Activated T-helper 1 cell treated with anti-CD3 and anti-CD28 coated beads, Interleukin-12 subunit alpha, Interleukin-12 subunit beta, Interleukin-2, Interleukin-4 antibody, amounts not matched to agents 30 ng/mL and 10 ng/mL and 1 ng/mL, durations not matched to agents 14 hours and 24 hours and 36 hours (primary cell): ENCODE data around the gene GABRB1. TPM values are rescaled to one million over a fixed set of nuclear protein-coding genes. Genes with fewer than 3 reads are reported as not detected.

Experiments
- DNase-seq: peaks from one replicate; pipeline ENCODE4 v3.0.0; 2021; ENCODE audit warnings: low spot score
- H3K27ac Mint-ChIP-seq: one replicate; pipeline ENCODE4 v1.8.0; 2021; ENCODE audit warnings: mild to moderate bottlenecking, mixed read lengths
- H3K27me3 Mint-ChIP-seq: one replicate; pipeline ENCODE4 v1.8.0; 2022; ENCODE audit warnings: mild to moderate bottlenecking, moderate library complexity, mixed read lengths; ENCODE audit not compliant: insufficient read depth
- H3K36me3 Mint-ChIP-seq: one replicate; pipeline ENCODE4 v1.8.0; 2021; ENCODE audit warnings: low read depth, mixed read lengths
- H3K4me1 Mint-ChIP-seq: one replicate; pipeline ENCODE4 v1.8.0; 2021; ENCODE audit warnings: low read depth, mixed read lengths
- H3K4me3 Mint-ChIP-seq: one replicate; pipeline ENCODE4 v1.8.0; 2021; ENCODE audit warnings: mild to moderate bottlenecking, moderate library complexity, mixed read lengths
- H3K9me3 Mint-ChIP-seq: one replicate; pipeline ENCODE4 v1.8.0; 2021; ENCODE audit warnings: mixed read lengths
- intact Hi-C: fragments of 100-400 bp; cut with micrococcal nuclease; formaldehyde crosslinking; loops from one replicate; pipeline ENCODE4 v1.15.1; 2024
- total RNA-seq: library from RNA; stranded (reverse); gene quantifications from 2 replicates; pipeline ENCODE4 v1.2.3, GENCODE V29; 2022

GABRB1 gene
- total RNA-seq, 1 donor from 2014 or later, result not detected

- Mint-ChIP-seq H3K36me3 (peaks cover 2% of the 10 kb centered on the region), H3K9me3 (no peaks in the 10 kb centered on the region), H3K4me1 (peaks cover 32% of the 10 kb centered on the region), H3K27ac (no peak overlapping the region), H3K4me3 (no peak overlapping the region), H3K27me3 (no peaks in the 10 kb centered on the region)
- no peak for DNase-seq
- intact Hi-C loops, result loop anchor here (10.0 kb wide), 3 partner anchors 370 to 1310 kb away; partner anchors contain the start of genes CNGA1, CORIN and NIPAL1
Observed at GRCh38 chr4:47465004-47465403, 433.6 kb downstream of the GABRB1 start.

DNA sequence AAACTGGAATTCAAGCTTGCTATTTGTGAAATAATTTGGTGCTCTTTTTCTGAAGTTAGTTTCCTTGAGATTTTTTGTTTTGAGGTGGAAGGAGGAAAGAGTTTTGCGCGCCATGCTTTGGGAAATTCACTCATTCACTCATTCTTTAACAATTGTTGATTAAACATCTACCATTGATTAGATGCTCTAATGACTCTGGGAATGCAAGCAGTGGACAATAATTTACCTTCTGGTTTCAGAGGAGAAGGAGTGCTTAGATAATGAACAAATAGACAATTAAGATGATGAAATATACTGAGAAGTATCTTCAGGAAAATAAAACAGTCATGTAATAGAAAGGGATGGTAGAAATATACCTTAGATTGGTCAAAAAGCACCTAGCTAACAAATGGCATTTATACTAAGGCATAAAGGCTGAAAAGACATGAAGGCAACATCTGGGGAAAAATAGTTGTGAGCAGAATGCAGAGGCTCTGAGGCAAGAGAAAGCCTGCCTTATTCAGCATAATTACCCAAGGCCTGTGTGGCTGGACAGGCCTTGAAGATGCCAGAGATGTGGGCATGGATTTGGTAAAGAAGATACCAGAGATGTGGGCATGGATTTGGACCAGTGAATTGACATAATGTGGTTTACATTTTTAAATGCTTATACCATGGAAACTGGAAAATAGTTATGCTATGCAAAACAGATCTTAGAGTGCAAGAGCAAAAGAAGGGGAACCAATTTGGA is 434.9 kb downstream of the GABRB1 start:
- H3K4me1 Mint-ChIP-seq, result peaks cover 25% of the 10 kb centered on the region
- H3K4me3 Mint-ChIP-seq, result no peak overlapping the region
- no peaks in the 10 kb centered on the region for H3K9me3 Mint-ChIP-seq
- H3K36me3 Mint-ChIP-seq, result peaks cover 2% of the 10 kb centered on the region
- intact Hi-C loops, result loop anchor here (10.0 kb wide), 3 partner anchors 369 to 1309 kb away; partner anchors contain the start of genes CNGA1, CORIN and NIPAL1
- H3K27me3 Mint-ChIP-seq, result no peaks in the 10 kb centered on the region
- DNase-seq, result no peak
- no peak overlapping the region for H3K27ac Mint-ChIP-seq

DNA sequence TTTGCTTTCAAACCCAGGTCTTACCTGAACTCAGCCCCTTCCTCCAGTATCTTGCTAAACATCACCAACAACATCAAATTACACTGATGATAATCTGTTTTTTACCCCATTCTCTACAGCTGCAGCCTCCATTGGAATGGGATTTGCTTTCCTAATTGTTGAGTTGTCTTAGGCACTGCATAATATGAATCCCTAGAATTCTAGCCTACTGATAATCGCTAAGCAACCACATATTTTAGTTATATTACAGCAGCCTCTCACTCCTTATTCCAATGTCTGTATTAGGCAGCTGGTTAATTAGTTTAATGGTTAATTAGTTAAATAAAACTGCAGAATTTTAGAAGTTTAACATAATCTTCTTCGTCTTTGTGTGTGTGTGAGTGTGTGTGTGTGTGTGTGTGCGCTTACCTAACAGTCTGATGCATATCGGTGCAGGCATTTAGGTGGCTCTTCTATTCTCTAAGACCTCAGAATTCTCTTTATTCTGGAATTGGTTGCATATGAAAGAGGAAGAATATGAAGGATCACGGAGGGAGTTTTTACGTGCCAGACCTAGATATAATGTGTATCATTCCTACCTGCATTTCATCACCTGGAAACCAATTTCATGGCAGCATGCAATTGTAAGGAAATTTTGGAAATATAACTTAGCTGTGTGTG is 437.5 kb downstream of the GABRB1 start:
- Mint-ChIP-seq H3K27me3 (no peaks in the 10 kb centered on the region), H3K36me3 (no peaks in the 10 kb centered on the region), H3K27ac (no peak overlapping the region), H3K9me3 (no peaks in the 10 kb centered on the region), H3K4me1 (peaks cover 2% of the 10 kb centered on the region), H3K4me3 (no peak overlapping the region)
- DNase-seq, result no peak
- intact Hi-C loops, result loop anchor here (10.0 kb wide), 3 partner anchors 366 to 1306 kb away; partner anchors contain the start of genes CNGA1, CORIN and NIPAL1

DNA sequence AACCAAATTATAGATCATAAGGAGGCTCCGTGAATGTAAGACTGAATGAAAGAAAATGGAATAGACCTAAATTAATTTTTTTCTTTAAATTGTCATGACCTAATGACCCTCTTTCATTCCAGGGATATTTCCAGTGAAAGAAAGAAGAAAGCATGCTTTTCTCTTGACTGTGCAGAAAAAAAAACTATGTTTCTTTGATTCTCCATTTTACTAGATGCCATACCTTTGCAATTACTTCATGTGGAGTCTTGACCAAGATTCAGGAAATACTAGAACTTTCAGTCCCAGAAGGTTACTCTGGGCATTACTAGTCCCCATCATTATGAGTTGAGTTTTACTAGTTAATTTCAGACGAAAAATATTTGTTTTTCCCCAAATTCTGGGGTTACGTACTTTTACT is 438.6 kb downstream of the GABRB1 start:
- Mint-ChIP-seq H3K9me3 (no peaks in the 10 kb centered on the region), H3K27me3 (no peaks in the 10 kb centered on the region), H3K27ac (no peak overlapping the region), H3K4me1 (no peaks in the 10 kb centered on the region), H3K36me3 (no peaks in the 10 kb centered on the region), H3K4me3 (no peak overlapping the region)
- DNase-seq, result no peak
- intact Hi-C loops, result loop anchor here (10.0 kb wide), 3 partner anchors 365 to 1305 kb away; partner anchors contain the start of genes CNGA1, CORIN and NIPAL1

DNA sequence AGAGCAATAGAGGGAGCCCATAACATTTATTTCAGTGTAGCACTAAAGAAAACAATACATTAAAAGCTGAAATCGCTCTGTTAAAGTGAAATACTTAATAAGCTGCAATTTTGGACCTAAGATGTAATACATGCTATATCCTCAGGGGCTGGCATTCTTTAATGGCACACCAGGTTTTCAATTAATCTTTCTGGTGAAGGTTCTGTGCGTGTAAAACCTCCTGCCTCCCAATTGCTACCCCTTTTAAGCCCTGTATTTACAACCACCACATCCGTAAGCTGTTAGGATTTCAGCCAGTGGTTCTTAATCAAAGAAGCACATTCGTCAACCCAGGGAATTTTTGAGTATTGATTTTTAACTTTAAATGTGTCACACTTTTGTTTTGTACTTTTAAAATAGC is 439.7 kb downstream of the GABRB1 start:
- Mint-ChIP-seq H3K36me3 (no peaks in the 10 kb centered on the region), H3K4me3 (no peak overlapping the region), H3K4me1 (no peaks in the 10 kb centered on the region), H3K9me3 (no peaks in the 10 kb centered on the region), H3K27ac (no peak overlapping the region), H3K27me3 (peaks cover 2% of the 10 kb centered on the region)
- intact Hi-C loops, result no loop called here
- DNase-seq, result no peak

- no peaks in the 10 kb centered on the region for H3K4me1 Mint-ChIP-seq
Observed at GRCh38 chr4:47471591-47471990, 440.2 kb downstream of the GABRB1 start.

DNA sequence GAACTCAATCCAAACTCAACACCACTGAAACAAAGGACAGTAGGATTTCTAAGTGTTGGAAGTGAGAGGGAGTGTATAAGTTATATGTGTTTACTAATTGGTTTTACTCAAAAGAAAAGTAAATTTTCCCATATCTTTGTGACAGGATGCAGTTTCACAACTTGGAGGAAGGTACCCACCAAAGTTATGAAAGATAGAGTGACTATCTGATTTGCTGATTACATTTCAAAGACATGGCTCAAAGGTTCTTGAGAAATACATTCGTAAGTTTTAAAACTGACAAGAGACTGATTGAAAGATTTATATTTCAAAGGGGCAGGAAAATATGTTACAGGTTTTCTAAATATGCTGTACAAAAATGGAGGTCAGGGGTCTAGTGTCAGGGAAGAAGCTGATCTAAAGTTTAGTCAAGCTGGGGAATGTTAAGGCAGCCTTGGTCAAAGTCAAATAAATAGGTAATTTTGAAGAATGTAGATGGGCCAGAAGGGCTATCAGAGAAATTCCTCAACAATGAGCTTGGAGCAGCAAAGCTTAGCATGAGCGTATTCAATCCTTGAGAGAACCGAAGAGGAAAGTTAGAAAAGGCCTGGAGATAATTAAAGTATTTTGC is 441.9 kb downstream of the GABRB1 start:
- Mint-ChIP-seq H3K27me3 (peaks cover 4% of the 10 kb centered on the region), H3K9me3 (no peaks in the 10 kb centered on the region), H3K27ac (no peak overlapping the region), H3K36me3 (no peaks in the 10 kb centered on the region), H3K4me3 (no peak overlapping the region), H3K4me1 (no peaks in the 10 kb centered on the region)
- intact Hi-C loops, result no loop called here
- no peak for DNase-seq

More at GRCh38 chr4:47471591-47471990, 440.2 kb downstream of the GABRB1 start:
- Mint-ChIP-seq H3K27ac (no peak overlapping the region), H3K9me3 (no peaks in the 10 kb centered on the region), H3K4me3 (no peak overlapping the region), H3K27me3 (peaks cover 2% of the 10 kb centered on the region), H3K36me3 (no peaks in the 10 kb centered on the region)
- no peak for DNase-seq
- intact Hi-C loops, result no loop called here

- H3K27me3 Mint-ChIP-seq, result peaks cover 8% of the 10 kb centered on the region
Observed at GRCh38 chr4:47474799-47475198, 443.4 kb downstream of the GABRB1 start.

DNA sequence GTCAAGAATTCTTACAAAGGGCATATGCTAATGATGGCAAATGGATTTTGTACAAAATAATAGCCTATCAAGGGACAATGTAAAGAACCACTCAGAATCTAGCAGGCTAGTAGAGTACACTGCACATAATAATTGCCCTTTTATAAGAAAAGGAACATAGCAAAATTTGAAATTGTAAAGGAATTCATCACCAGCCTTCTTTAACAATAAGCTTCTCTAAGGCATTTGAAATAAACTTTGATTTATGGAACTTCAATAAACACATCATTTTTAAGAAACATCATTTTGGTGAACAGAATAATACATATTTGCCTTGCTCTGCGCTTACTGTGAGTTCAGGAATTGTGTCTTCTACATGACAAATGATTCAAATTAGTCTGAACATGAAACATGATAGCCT is 444.0 kb downstream of the GABRB1 start:
- Mint-ChIP-seq H3K27me3 (peaks cover 8% of the 10 kb centered on the region), H3K4me1 (no peaks in the 10 kb centered on the region), H3K4me3 (no peak overlapping the region), H3K27ac (no peak overlapping the region), H3K9me3 (no peaks in the 10 kb centered on the region), H3K36me3 (no peaks in the 10 kb centered on the region)
- intact Hi-C loops, result no loop called here
- no peak for DNase-seq

More at GRCh38 chr4:47474799-47475198, 443.4 kb downstream of the GABRB1 start:
- Mint-ChIP-seq H3K4me3 (no peak overlapping the region), H3K27ac (no peak overlapping the region), H3K9me3 (no peaks in the 10 kb centered on the region), H3K4me1 (no peaks in the 10 kb centered on the region), H3K36me3 (no peaks in the 10 kb centered on the region)
- DNase-seq, result no peak
- intact Hi-C loops, result no loop called here

Other genes with a start within 250 kb of the GABRB1 start
- gene COX7B2, start 122.3 kb upstream of the GABRB1 start, total RNA-seq, result not detected in 2 replicates
- gene GABRA4, start 38.0 kb upstream of the GABRB1 start, total RNA-seq, result not detected in 2 replicates